ENCODE measurements around the gene SYNDIG1.
"Not testable (repeated sequence)": the region's sequence is repeated elsewhere in the genome, so short reads cannot be mapped to it uniquely, and the experiment has no call there.

SYNDIG1 gene

GRCh38 chr20:24616258-24617079, 147.0 kb downstream of the SYNDIG1 start:
- no peak for DNase-seq

GRCh38 chr20:24617080-24617432, 147.6 kb downstream of the SYNDIG1 start:
- no peak for DNase-seq

- DNase-seq: no peak
Measured at GRCh38 chr20:24617757-24618450, 148.5 kb downstream of the SYNDIG1 start.

GRCh38 chr20:24618739-24619138, 149.3 kb downstream of the SYNDIG1 start:
- DNase-seq: no peak

- DNase-seq: no peak
Measured at GRCh38 chr20:24619212-24619611, 149.8 kb downstream of the SYNDIG1 start.

GRCh38 chr20:24620937-24621519, 151.6 kb downstream of the SYNDIG1 start:
- DNase-seq: no peak

- no peak for DNase-seq
Measured at GRCh38 chr20:24622856-24623255, 153.4 kb downstream of the SYNDIG1 start.

- not testable (repeated sequence) for DNase-seq
Measured at GRCh38 chr20:24626141-24626540, 156.7 kb downstream of the SYNDIG1 start.

GRCh38 chr20:24627291-24627690, 157.9 kb downstream of the SYNDIG1 start:
- DNase-seq: no peak

GRCh38 chr20:24627926-24628325, 158.5 kb downstream of the SYNDIG1 start:
- DNase-seq: no peak

GRCh38 chr20:24628985-24629384, 159.6 kb downstream of the SYNDIG1 start:
- no peak for DNase-seq

GRCh38 chr20:24629668-24630067, 160.2 kb downstream of the SYNDIG1 start:
- DNase-seq: no peak

GRCh38 chr20:24630486-24631172, 161.2 kb downstream of the SYNDIG1 start:
- DNase-seq: no peak

GRCh38 chr20:24631173-24631505, 161.7 kb downstream of the SYNDIG1 start:
- no peak for DNase-seq

GRCh38 chr20:24632581-24632980, 163.2 kb downstream of the SYNDIG1 start:
- DNase-seq: no peak

GRCh38 chr20:24633026-24633425, 163.6 kb downstream of the SYNDIG1 start:
- DNase-seq: no peak

GRCh38 chr20:24633521-24633920, 164.1 kb downstream of the SYNDIG1 start:
- no peak for DNase-seq

GRCh38 chr20:24634855-24635254, 165.4 kb downstream of the SYNDIG1 start:
- DNase-seq: peak; percentile 66

GRCh38 chr20:24636626-24637025, 167.2 kb downstream of the SYNDIG1 start:
- no peak for DNase-seq

- no peak for DNase-seq
Measured at GRCh38 chr20:24637087-24637486, 167.7 kb downstream of the SYNDIG1 start.

- DNase-seq: no peak
Measured at GRCh38 chr20:24637941-24638340, 168.5 kb downstream of the SYNDIG1 start.

GRCh38 chr20:24638591-24639548, 169.4 kb downstream of the SYNDIG1 start:
- no peak for DNase-seq

All from GOT3 (cell line).